HepG2 (cell line): ENCODE measurements around the gene ALDH16A1. TPM values are rescaled to one million over a fixed set of nuclear protein-coding genes. Genes with fewer than 3 reads are reported as not detected.
A peak's percentile ranks its signal among the peaks of the same experiment; 100 is the strongest.

Experiments used
- CCDC6 ChIP-seq: sonication (generic); formaldehyde crosslinking; IDR thresholded peaks from 2 replicates; pipeline ENCODE4 v1.8.1; 2022; ENCODE audit warnings: mild to moderate bottlenecking, missing genetic modification reagents, moderate library complexity
- CEBPG ChIP-seq: IDR thresholded peaks from 2 replicates; pipeline ENCODE4 v1.6.1; 2016
- GRHL1 ChIP-seq: sonication (generic); formaldehyde crosslinking; conservative IDR thresholded peaks from 2 replicates; pipeline ENCODE4 v1.8.0; 2022; ENCODE audit warnings: missing genetic modification reagents
- HNF1A ChIP-seq, 2 experiments: sonication (generic) in 1 of 2; formaldehyde crosslinking in 1 of 2; IDR thresholded peaks; 2 replicates each; pipeline versions ENCODE4 v1.4.0 to v1.6.1; 2016 to 2020; ENCODE audit warnings: borderline replicate concordance in 1 of 2, low read depth in 1 of 2, mild to moderate bottlenecking in 1 of 2, missing genetic modification reagents in 1 of 2
- MTF1 ChIP-seq: sonication (generic); formaldehyde crosslinking; IDR thresholded peaks from 2 replicates; pipeline ENCODE4 v1.5.0; 2020; ENCODE audit warnings: missing genetic modification reagents
- POLR2A ChIP-seq, 2 experiments: IDR thresholded peaks; 2 replicates each; pipeline ENCODE4 v1.6.1; 2011; ENCODE audit warnings: low read depth in 2 of 2, low read length in 2 of 2, mild to moderate bottlenecking in 1 of 2, moderate library complexity in 1 of 2; ENCODE audit not compliant: insufficient read depth in 1 of 2
- RAD51 ChIP-seq: fragments of 450-650 bp; IDR thresholded peaks from 2 replicates; pipeline ENCODE4 v1.6.1; 2016; ENCODE audit warnings: borderline replicate concordance
- RNF219 ChIP-seq: sonication (generic); formaldehyde crosslinking; IDR thresholded peaks from 2 replicates; pipeline ENCODE4 v1.5.0; 2020; ENCODE audit warnings: mild to moderate bottlenecking, missing genetic modification reagents
- SAFB2 ChIP-seq: sonication (generic); formaldehyde crosslinking; IDR thresholded peaks from 2 replicates; pipeline ENCODE4 v1.5.1; 2020; ENCODE audit warnings: missing genetic modification reagents, low read depth, mild to moderate bottlenecking, borderline replicate concordance
- TBL1XR1 ChIP-seq: fragments of 150-350 bp; IDR thresholded peaks from 2 replicates; pipeline ENCODE4 v1.6.1; 2014; ENCODE audit warnings: borderline replicate concordance, low read length; ENCODE audit not compliant: partially characterized antibody
- ZMYM2 ChIP-seq: sonication (generic); formaldehyde crosslinking; IDR thresholded peaks from 2 replicates; pipeline ENCODE4 v1.8.0; 2022; ENCODE audit warnings: mild to moderate bottlenecking, missing genetic modification reagents
- ZNF292 ChIP-seq: sonication (generic); formaldehyde crosslinking; IDR thresholded peaks from 2 replicates; pipeline ENCODE4 v1.8.1; 2022; ENCODE audit warnings: mild to moderate bottlenecking, low read depth, missing genetic modification reagents, borderline replicate concordance
- ZNF546 ChIP-seq: sonication (generic); formaldehyde crosslinking; conservative IDR thresholded peaks from 2 replicates; pipeline ENCODE4 v1.8.1; 2023; ENCODE audit warnings: mild to moderate bottlenecking, missing genetic modification reagents
- ZNF577 ChIP-seq: sonication (generic); formaldehyde crosslinking; IDR thresholded peaks from 2 replicates; pipeline ENCODE4 v1.4.0; 2020; ENCODE audit warnings: mild to moderate bottlenecking, low read depth, missing genetic modification reagents, borderline replicate concordance
- ZSCAN29 ChIP-seq: sonication (generic); formaldehyde crosslinking; conservative IDR thresholded peaks from 2 replicates; pipeline ENCODE4 v1.4.0; 2020; ENCODE audit warnings: mild to moderate bottlenecking, missing genetic modification reagents
- ZSCAN30 ChIP-seq: sonication (generic); formaldehyde crosslinking; IDR thresholded peaks from 2 replicates; pipeline ENCODE4 v1.5.0; 2020; ENCODE audit warnings: mild to moderate bottlenecking, missing genetic modification reagents
- ZSCAN31 ChIP-seq: sonication (generic); formaldehyde crosslinking; IDR thresholded peaks from 2 replicates; pipeline ENCODE4 v1.5.0; 2020; ENCODE audit warnings: low read depth, mild to moderate bottlenecking, missing genetic modification reagents
- polyA plus RNA-seq, 8 experiments: library from polyadenylated mRNA; depleted of rRNA in 3 of 8; stranded (reverse) in 7 of 8; unstranded in 1 of 8; fragments of >200 nt; fragmentation: Illumina TruSeq in 4 of 8; extraction: Trizol in 4 of 8; gene quantifications; 2 replicates each; pipeline versions ENCODE4 v1.2.1 to v1.2.3, GENCODE V29; 2011 to 2016; ENCODE audit warnings: low read depth in 4 of 8, missing spikeins in 1 of 8, mixed read lengths in 1 of 8; ENCODE audit not compliant: insufficient read depth in 1 of 8
- total RNA-seq, 5 experiments: library from RNA; depleted of rRNA; stranded (reverse); fragments of >200 nt; fragmentation: Illumina TruSeq; extraction: Trizol; gene quantifications; 2 replicates each; pipeline ENCODE4 v1.2.3, GENCODE V29; 2016; ENCODE audit warnings: low read depth in 1 of 5

Gene ALDH16A1
- total and polyA plus RNA-seq, 2 of the 13 experiments (the other 11 are each of a cell fraction or from before 2014, with no cell fraction given), result 8.4 to 34.9 TPM

DNA sequence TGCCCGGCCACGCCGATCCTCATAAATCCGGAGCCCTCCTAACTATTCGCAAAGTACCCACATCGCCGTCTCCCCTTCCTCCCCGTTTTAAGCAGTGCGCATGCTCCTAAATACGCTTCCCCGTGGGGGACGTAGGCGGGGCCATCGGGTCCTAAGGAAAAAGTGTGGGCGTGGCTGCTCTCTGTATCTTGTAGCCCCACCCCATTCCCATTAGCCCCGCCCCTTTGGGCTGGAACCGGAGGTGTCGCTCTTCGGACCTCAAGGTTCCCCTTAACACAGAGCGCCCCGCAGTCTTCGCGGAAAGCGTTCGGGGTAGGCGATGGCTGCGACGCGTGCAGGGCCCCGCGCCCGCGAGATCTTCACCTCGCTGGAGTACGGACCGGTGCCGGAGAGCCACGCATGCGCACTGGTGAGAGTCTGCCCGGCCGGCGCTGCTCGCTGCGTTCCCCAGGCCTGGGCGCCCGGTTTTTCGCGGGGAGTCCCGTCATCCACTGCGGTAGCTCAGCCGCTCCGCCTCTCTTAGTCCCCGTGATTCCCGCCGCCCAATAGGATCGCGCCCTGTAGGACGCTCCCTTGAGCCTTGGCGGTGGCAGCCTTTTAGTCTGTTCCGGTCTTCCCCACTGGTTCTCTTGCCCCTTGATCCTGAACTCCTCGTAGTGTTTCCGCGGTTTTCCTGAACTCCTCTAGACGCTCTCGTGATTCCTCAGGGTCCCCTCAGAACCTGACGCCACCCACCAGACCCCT, at the start of gene ALDH16A1 (continued):
- TF ChIP-seq GRHL1 (CRISPR knock-in tag) (no peak), RAD51 (peak; percentile 72), ZNF546 (CRISPR knock-in tag) (peak; percentile 57; the same call in 1 of the 2 replicates), ZMYM2 (CRISPR knock-in tag) (no peak), POLR2A (IDR thresholded peaks at IDR 0.05; ENCODE audit: insufficient read depth in 1 of 2, low read depth in 2 of 2, low read length in 2 of 2) (peak; percentile 95 to 98), ZSCAN31 (peak; percentile 52; the same call in 1 of the 2 replicates), HNF1A (IDR thresholded peaks at IDR 0.05; ENCODE audit: low read depth) (no peak), HNF1A (CRISPR knock-in tag; IDR thresholded peaks at IDR 0.05; ENCODE audit: borderline replicate concordance) (no peak), TBL1XR1 (no peak), ZNF577 (CRISPR knock-in tag) (no peak), SAFB2 (CRISPR knock-in tag) (no peak), MTF1 (CRISPR knock-in tag) (no peak), CEBPG (CRISPR knock-in tag) (no peak), ZNF292 (CRISPR knock-in tag) (no peak), RNF219 (CRISPR knock-in tag) (no peak), CCDC6 (no peak), ZSCAN29 (CRISPR knock-in tag) (no peak; the same call in 1 of the 2 replicates), ZSCAN30 (CRISPR knock-in tag) (no peak)
